GM12801 (cell line): Measurements from ENCODE around the gene TNS1.

ENCODE experiments used
- CTCF ChIP-seq: IDR thresholded peaks from one replicate; pipeline ENCODE4 v1.5.1; 2011; ENCODE audit warnings: control low read depth; ENCODE audit not compliant: insufficient read length; ENCODE audit errors: extremely low read depth

Gene TNS1

GRCh38 chr2:218010140-218010983, 7.6 kb upstream of the TNS1 start:
- TF ChIP-seq CTCF, result no peak

GRCh38 chr2:218009765-218010139, 7.0 kb upstream of the TNS1 start:
- TF ChIP-seq CTCF, result no peak

GRCh38 chr2:218009231-218009630, 6.4 kb upstream of the TNS1 start:
- no peak for TF ChIP-seq CTCF

- TF ChIP-seq CTCF, result no peak
Measured at GRCh38 chr2:218008060-218009040, 5.6 kb upstream of the TNS1 start.

- no peak for TF ChIP-seq CTCF
Measured at GRCh38 chr2:218006741-218007140, 3.9 kb upstream of the TNS1 start.

GRCh38 chr2:218005486-218005885, 2.7 kb upstream of the TNS1 start:
- no peak for TF ChIP-seq CTCF

- no peak for TF ChIP-seq CTCF
Measured at GRCh38 chr2:218005028-218005427, 2.2 kb upstream of the TNS1 start.
